Measurements from ENCODE around the gene TIGD1.
"Not testable (repeated sequence)": the region's sequence is repeated elsewhere in the genome, so short reads cannot be mapped to it uniquely, and the experiment has no call there.

Gene TIGD1

GRCh38 chr2:232550354-232551249 lies at the start of gene TIGD1, which contains the start of gene EIF4E2:
TIGD1 (minus strand) TSS chr2:232550557; CDS start chr2:232549882, 675 bp downstream.
EIF4E2 (plus strand) TSS chr2:232550689; CDS start chr2:232550725, 36 bp downstream.
- peak; percentile 72 for DNase-seq

GRCh38 chr2:232598293-232598692 lies 47.9 kb upstream of the TIGD1 start:
- no peak for DNase-seq

GRCh38 chr2:232597362-232598079 lies 47.2 kb upstream of the TIGD1 start:
- no peak for DNase-seq

- DNase-seq: no peak
These were observed 43.6 kb upstream of the TIGD1 start for GRCh38 chr2:232593982-232594381.

- DNase-seq: no peak
These were observed 42.5 kb upstream of the TIGD1 start for GRCh38 chr2:232592772-232593395.

- DNase-seq: no peak
These were observed 38.6 kb upstream of the TIGD1 start for GRCh38 chr2:232588680-232589585.

DNA sequence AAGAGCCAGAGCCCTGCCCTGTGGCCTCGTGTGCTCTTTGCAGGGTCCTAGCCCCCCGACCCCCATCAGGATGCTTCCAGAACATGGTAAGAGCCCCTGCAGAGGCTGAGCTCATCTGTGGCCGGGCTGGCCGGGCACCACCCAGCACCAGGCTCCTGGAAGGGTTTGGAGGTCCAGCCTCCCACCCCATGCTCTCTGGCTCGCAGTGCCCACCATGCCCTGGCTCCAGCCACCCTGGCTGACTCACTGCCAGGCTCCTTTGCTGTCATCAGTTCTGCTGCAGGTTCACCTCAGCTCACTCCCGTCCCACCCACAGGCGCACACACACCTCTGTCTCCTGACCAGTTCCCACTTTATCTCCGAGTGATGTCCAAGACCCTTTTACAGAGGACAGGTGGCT lies 37.7 kb upstream of the TIGD1 start:
- DNase-seq: no peak

DNA sequence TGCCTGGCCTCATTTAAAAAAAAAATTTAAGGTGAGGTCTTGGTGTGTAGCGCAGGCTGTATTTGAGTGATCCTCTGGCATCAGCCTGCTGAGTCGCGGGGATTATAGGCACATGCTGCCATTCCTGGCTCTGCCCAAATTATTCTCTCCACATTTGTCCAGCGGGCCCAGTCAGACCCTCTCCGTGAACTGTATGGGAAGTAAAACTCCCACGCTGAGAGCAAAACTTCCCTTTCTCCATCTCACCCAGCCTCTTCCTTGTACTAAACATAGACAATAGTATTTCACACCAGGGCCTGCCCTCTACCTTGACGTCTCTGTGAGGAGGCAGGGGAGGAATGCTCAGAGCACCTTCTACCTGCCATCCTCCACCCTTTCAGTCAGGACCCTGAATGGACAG lies 37.2 kb upstream of the TIGD1 start:
- DNase-seq: no peak

DNA sequence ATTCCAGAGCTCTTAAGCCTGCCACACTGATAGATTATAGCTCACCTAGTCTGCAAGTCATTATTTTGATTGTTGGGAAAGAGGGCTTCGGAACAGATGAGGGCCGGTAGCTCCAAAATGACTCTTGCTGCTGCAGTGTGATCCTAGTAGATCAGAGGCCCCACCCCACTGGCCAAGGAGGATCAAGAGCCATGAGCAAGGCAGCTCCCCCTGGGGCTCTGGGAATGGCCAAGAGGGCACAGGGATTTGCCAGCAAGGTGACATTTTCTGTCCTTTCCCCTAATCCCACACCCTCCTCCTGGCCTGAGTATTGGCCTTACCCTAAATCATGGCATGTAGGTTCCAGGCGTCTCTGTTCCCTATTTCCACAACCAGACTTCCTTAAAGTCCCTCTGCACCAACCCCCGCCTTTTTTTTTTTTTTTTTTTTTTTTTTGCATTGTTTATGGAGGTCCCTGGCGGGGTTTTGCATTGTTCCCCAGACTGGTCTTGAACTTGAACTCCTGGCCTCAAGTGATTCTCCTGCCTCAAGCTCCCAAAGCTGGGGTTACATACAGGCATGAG lies 36.7 kb upstream of the TIGD1 start:
- no peak for DNase-seq

GRCh38 chr2:232584238-232584637 lies 33.9 kb upstream of the TIGD1 start:
- no peak for DNase-seq

DNA sequence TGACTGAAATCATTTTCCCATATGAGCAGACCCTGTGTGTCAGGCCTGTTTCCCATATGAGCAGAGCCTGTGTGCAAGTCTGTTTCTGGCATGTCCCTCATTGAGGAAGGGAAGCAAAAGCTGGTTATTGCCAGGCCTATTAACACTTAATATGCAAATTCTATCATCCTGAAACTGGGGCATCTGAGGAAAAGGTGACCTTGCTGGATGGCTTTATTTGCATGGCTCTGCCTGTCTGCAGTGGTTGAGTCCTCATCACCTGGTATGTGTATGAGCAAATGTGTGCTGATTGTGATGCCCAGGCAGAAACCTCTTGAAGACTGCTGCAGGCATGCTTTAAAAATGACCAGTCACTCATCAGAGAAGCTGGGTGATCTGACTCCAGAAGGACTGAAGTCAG lies 31.4 kb upstream of the TIGD1 start:
- no peak for DNase-seq

GRCh38 chr2:232580648-232580981 lies 30.3 kb upstream of the TIGD1 start:
- no peak for DNase-seq

DNA sequence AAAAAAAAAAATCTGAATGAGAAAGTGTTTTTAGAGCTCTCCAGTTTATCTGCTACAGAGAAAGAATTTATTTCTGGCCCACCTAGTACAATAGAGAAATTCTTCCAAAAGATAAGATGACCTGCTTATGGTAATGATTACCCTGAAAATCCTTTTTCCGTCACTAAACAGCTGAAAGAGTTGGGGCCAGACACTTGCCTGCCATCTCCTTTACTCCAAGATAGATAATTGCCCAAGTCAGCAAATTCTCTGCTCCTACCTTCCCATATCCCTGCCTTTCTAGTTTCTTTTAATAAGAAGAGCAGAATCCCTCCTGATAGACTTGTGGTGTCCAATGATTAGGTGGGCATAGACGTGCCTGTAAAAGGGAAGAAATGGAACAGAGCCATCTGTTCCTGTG lies 28.3 kb upstream of the TIGD1 start:
- no peak for DNase-seq

GRCh38 chr2:232577841-232578240 lies 27.5 kb upstream of the TIGD1 start:
- DNase-seq: no peak

- DNase-seq: no peak
These were observed 26.6 kb upstream of the TIGD1 start for GRCh38 chr2:232576995-232577394.

DNA sequence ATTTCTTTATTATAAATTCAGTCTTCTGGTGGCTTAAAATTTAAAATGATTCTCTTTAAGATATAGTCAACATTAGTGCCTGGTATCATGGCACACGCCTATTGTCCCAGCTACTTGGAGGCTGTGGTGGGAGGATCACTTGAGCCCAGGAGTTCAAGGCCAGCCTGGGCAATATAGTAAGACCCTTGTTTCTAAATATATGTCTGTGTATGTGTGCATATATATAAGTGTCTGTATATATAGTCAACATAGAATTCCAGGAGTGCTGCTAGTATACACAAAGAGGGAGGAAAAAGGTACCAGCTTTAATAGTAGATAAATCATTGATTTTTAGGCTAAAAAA lies 25.0 kb upstream of the TIGD1 start:
- DNase-seq: no peak

- DNase-seq: no peak
These were observed 24.5 kb upstream of the TIGD1 start for GRCh38 chr2:232574674-232575403.

DNA sequence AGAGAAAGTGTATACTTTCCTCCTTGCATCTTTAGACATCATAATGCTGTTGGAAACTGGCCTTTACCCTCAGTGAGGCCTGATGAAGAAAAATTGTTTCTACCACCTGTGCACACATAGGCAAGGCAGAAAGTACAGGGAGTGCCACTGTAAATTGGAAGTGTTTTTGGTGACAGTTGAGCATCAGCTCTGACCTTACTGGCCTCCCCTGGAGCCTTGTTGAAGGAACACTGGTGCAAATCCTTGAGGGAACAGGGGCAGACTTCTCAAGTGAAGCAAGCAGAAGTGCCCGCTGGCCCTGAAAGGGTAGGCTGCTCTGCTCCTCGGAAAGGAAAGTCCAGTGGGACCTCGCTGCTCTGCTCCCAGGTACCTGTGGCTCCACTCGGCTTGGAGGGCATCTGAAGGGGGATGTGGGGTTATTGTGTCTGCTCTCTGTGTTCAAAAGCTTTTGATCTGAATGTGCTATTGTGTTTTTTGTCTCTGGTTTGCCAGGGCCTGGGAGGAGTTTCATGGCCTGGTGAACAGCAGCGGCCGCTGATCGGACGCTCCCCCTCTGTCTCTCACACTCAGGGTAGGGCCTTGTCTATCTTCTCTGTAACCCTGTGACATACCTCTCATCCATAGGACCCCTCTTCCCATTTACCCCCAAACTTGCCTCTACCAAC lies 23.5 kb upstream of the TIGD1 start:
- DNase-seq: no peak

DNA sequence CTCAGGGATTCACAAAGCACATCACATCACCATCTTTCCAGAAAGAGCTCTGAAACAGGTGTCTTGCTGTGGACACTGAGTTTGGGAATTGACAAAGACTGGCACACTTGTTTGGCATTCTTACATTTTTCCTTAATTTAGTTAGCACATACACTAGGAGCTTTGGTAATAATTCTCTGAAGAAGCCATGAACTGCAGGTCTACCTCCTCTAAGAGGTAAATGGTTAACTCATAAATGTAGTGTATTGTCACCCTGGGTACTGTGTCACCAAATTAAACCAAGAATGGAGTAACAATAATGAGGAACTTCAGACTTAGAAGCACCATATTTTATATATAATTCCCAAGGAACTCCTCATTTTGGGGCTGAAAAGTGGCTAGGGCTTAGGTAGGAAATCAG lies 22.7 kb upstream of the TIGD1 start:
- no peak for DNase-seq

DNA sequence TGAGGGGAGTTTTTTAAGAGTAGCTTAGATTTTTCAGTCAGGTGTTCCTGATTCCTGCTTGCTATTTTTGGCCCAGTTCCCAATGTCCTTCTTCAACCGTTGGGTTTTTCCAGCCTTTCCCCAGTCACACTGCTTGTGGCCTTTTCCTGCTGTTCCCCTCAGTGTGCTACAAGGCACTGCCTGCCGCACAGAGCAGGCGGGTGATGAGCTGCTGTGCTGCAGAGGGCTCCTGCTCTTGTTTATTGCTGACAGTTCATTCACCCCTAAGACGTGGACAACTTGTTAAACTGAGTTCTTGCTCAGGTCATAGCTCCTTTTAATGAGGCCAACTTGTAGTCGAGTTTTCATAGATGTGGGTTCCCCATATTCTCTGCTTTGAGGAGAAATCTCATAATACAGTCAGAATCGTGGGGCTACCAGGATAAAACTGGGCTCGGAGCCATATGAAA lies 20.7 kb upstream of the TIGD1 start:
- no peak for DNase-seq

DNA sequence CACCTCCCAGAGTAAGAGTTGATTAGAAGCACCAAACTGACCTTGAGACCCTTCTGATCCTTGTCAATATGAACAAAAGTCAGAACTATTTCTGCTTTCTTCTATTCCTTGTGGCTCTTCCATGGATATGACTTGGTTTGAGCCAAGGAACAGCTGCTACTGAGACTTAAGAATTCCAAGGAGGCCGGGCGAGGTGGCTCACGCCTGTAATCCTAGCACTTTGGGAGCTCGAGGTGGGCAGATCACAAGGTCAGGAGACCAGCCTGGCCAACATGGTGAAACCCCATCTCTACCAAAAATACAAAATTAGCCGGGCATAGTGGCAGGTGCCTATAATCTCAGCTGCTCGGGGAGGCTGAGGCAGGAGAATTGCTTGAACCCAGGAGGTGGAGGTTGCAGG lies 20.1 kb upstream of the TIGD1 start:
- DNase-seq: not testable (repeated sequence)

Data from GF-D8 (cell line).